Esophagus (tissue), 2 donors: ENCODE measurements around the gene QRICH1. TPM values are rescaled to one million over a fixed set of nuclear protein-coding genes. Genes with fewer than 3 reads are reported as not detected.

Experiments used
- H3K27ac ChIP-seq, 2 donors: one replicate each; pipeline ENCODE4 v1.5.1; 2013; ENCODE audit warnings: low read depth in 2 of 2, mild to moderate bottlenecking in 2 of 2, inconsistent platforms in 1 of 2, low read length in 1 of 2, moderate library complexity in 1 of 2
- H3K27me3 ChIP-seq, 2 donors: one replicate each; pipeline ENCODE4 v1.6.1; 2013; ENCODE audit warnings: low read length in 2 of 2, control low read depth in 1 of 2, mild to moderate bottlenecking in 1 of 2; ENCODE audit not compliant: insufficient read depth in 2 of 2, control insufficient read depth in 1 of 2
- H3K36me3 ChIP-seq, 2 donors: one replicate each; pipeline ENCODE4 v1.6.1; 2013; ENCODE audit warnings: low read length in 1 of 2; ENCODE audit not compliant: control insufficient read depth in 2 of 2, insufficient read depth in 2 of 2
- H3K4me1 ChIP-seq, 2 donors: one replicate each; pipeline ENCODE4 v1.6.1; 2013; ENCODE audit warnings: low read length in 1 of 2; ENCODE audit not compliant: control insufficient read depth in 2 of 2, insufficient read depth in 2 of 2
- H3K4me3 ChIP-seq, 2 donors: one replicate each; pipeline ENCODE4 v1.5.1; 2013; ENCODE audit warnings: low read length in 2 of 2, mild to moderate bottlenecking in 2 of 2, low read depth in 1 of 2, moderate library complexity in 1 of 2
- H3K9me3 ChIP-seq, 2 donors: one replicate each; pipeline ENCODE4 v1.6.1; 2013; ENCODE audit warnings: mild to moderate bottlenecking in 2 of 2, low read depth in 1 of 2, low read length in 1 of 2, moderate library complexity in 1 of 2; ENCODE audit not compliant: control insufficient read depth in 2 of 2, insufficient read depth in 1 of 2
- WGBS, 2 donors: extraction: QIAGEN DNeasy Blood & Tissue Kit; methylation state at CpG; one replicate each; pipeline ENCODE4 v1.1.7; 2013; 5-methylcytosine and 5-hydroxymethylcytosine counted together
- polyA plus RNA-seq, 2 donors: library from polyadenylated mRNA; stranded (reverse); fragments of 200-250 nt; gene quantifications; one replicate each; pipeline ENCODE4 v1.2.3, GENCODE V29; 2013
- donor health status: healthy with polysubstance abuse.
- donor health status: Bipolar disorder and iron deficiency.

QRICH1 gene
- polyA plus RNA-seq, 2 donors = 31.9 to 38.2 TPM

- peaks cover 11 to 52% of the 10 kb centered on the region in 2 donors for H3K36me3 ChIP-seq
- H3K27ac ChIP-seq = peak overlapping the region; percentile 93 to 97
- H3K27me3 ChIP-seq = no peaks in the 10 kb centered on the region
- H3K4me1 ChIP-seq = peaks cover 0 to 15% of the 10 kb centered on the region in 2 donors
- peak overlapping the region; percentile 76 to 86 for H3K4me3 ChIP-seq
- H3K9me3 ChIP-seq = no peaks in the 10 kb centered on the region
- 72 to 75% methylated on average over 4 of the region's 4 CpGs for WGBS, 2 donors
These were observed 65.6 kb downstream of the QRICH1 start for GRCh38 chr3:49028298-49028672.

GRCh38 chr3:49027634-49028033, 66.2 kb downstream of the QRICH1 start:
- no peak overlapping the region for H3K4me3 ChIP-seq
- no peaks in the 10 kb centered on the region for H3K9me3 ChIP-seq
- H3K4me1 ChIP-seq = peaks cover 3 to 19% of the 10 kb centered on the region in 2 donors
- no peaks in the 10 kb centered on the region for H3K27me3 ChIP-seq
- peaks cover 11 to 47% of the 10 kb centered on the region in 2 donors for H3K36me3 ChIP-seq
- peak overlapping the region in 1 of 2 donors; percentile 27 for H3K27ac ChIP-seq
- whole genome bisulfite sequencing, 2 donors = 94 to 95% methylated on average over 9 of the region's 9 CpGs

DNA sequence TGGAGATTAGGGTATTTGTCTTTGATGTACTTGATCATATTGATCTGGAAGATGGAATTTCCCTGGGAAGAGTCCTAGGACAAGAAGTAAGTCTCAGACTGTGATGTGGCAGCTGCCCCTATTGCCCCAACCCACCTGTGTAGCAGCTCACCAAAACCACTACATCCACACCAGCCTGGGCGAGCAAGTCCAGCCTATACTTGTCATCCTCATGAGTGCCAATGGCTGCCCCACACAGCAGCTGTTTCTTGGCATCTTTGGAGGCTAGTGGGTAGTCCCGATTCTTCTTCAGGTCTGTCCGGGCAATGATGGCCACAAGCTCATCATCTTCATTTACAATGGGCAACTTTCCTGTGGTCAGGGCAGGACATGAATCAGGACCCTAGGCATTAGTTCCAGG, 67.3 kb downstream of the QRICH1 start:
- Histone ChIP-seq H3K36me3 (peaks cover 2 to 36% of the 10 kb centered on the region in 2 donors), H3K27me3 (no peaks in the 10 kb centered on the region)
- 88 to 91% methylated on average over 3 of the region's 3 CpGs for WGBS, 2 donors

GRCh38 chr3:49025793-49026520, 67.9 kb downstream of the QRICH1 start:
- H3K36me3 ChIP-seq = peaks cover 2 to 36% of the 10 kb centered on the region in 2 donors
- no peak overlapping the region for H3K27ac ChIP-seq
- no peak overlapping the region for H3K4me3 ChIP-seq
- H3K9me3 ChIP-seq = no peaks in the 10 kb centered on the region
- peaks cover 3 to 20% of the 10 kb centered on the region in 2 donors for H3K4me1 ChIP-seq
- H3K27me3 ChIP-seq = no peaks in the 10 kb centered on the region
- 87 to 90% methylated on average over 8 of the region's 8 CpGs for WGBS, 2 donors

More for the DNA sequence above, 67.3 kb downstream of the QRICH1 start:
- no peaks in the 10 kb centered on the region for H3K9me3 ChIP-seq
- no peak overlapping the region for H3K27ac ChIP-seq
- H3K4me1 ChIP-seq = peaks cover 3 to 20% of the 10 kb centered on the region in 2 donors
- H3K4me3 ChIP-seq = no peak overlapping the region

- H3K9me3 ChIP-seq = no peaks in the 10 kb centered on the region
- no peak overlapping the region for H3K27ac ChIP-seq
- peaks cover 2 to 32% of the 10 kb centered on the region in 2 donors for H3K36me3 ChIP-seq
- H3K4me1 ChIP-seq = peaks cover 3 to 24% of the 10 kb centered on the region in 2 donors
- 62 to 75% methylated on average over 13 of the region's 13 CpGs for WGBS, 2 donors
- H3K27me3 ChIP-seq = no peaks in the 10 kb centered on the region
- no peak overlapping the region for H3K4me3 ChIP-seq
These were observed 68.7 kb downstream of the QRICH1 start for GRCh38 chr3:49025005-49025792.

GRCh38 chr3:49024449-49024848, 69.4 kb downstream of the QRICH1 start:
- Histone ChIP-seq H3K4me1 (peaks cover 3 to 25% of the 10 kb centered on the region in 2 donors), H3K9me3 (no peaks in the 10 kb centered on the region), H3K36me3 (peaks cover 2 to 32% of the 10 kb centered on the region in 2 donors), H3K4me3 (no peak overlapping the region), H3K27me3 (no peaks in the 10 kb centered on the region), H3K27ac (no peak overlapping the region)
- WGBS, 2 donors = 69 to 72% methylated on average over 5 of the region's 5 CpGs

DNA sequence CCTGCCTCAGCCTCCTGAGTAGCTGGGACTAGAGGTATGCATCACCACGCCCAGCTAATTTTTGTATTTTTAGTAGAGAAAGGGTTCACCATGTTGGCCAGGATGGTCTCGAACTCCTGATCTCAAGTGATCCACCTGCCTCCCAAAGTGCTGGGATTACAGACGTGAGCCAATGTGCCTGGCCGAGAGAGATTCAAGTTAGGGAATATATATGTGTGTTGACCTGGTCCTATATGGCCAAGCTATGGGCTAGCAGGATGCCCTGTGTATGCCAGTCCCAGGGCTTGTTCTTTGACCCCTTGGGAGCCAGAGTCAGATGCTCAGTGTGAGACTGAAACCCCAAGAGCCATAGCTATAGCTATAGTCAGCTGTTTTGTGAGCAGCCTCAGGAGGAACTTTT, 70.1 kb downstream of the QRICH1 start:
- Histone ChIP-seq H3K27me3 (no peaks in the 10 kb centered on the region), H3K36me3 (peaks cover 2 to 32% of the 10 kb centered on the region in 2 donors), H3K27ac (no peak overlapping the region), H3K4me3 (no peak overlapping the region), H3K9me3 (no peaks in the 10 kb centered on the region), H3K4me1 (peaks cover 3 to 25% of the 10 kb centered on the region in 2 donors)
- 82 to 85% methylated on average over 4 of the region's 4 CpGs for WGBS, 2 donors

DNA sequence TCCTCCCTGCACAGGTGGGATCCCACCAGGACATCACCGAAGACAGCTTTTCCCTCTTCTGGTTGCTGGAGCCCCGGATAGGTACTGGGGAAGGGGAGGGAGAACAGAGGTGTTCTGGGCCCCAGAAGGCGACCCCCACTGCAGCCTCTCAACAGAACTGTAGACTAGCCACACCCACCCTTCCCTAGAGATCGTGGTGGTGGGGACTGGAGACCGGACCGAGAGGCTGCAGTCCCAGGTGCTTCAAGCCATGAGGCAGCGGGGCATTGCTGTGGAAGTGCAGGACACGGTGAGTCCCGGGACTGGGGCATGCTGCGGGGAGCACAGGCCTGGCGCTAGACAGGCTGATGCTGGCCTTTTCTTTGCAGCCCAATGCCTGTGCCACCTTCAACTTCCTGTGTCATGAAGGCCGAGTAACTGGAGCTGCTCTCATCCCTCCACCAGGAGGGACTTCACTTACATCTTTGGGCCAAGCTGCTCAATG, 71.1 kb downstream of the QRICH1 start:
- peaks cover 3 to 19% of the 10 kb centered on the region in 2 donors for H3K4me1 ChIP-seq
- peaks cover 2 to 32% of the 10 kb centered on the region in 2 donors for H3K36me3 ChIP-seq

DNA sequence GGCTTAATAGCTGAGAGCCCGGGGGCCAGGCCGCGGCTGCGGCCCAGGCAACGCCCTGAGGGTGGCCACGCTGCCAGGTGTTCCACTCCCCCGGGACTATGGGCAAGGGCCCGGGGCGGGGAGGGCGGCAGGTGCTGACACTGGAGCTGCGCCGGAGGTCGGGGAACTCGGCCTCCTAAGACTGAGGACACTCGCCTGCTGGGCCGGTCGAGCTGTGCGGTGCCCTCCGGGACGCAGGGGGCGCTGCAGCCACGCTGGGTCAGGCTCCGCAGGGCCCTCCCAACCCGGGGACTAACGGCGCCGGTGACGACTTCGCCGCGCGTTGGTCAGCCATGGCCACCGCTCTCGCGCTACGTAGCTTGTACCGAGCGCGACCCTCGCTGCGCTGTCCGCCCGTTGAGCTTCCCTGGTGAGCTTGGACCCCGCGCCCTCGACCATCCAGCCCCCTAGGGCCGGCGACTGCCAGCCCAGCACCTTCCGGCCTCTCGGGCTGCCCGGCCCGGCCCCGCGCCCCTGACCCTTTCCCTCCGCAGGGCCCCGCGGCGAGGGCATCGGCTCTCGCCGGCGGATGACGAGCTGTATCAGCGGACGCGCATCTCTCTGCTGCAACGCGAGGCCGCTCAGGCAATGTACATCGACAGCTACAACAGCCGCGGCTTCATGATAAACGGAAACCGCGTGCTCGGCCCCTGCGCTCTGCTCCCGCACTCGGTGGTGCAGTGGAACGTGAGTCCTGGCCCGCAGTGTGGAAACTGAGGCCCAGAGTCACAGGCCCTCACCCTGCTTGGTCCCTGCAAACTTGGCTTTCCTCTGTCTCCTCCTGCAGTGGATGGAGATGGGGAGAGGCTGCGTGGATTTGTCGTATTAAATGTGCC, 71.8 kb downstream of the QRICH1 start, which contains the start of gene NDUFAF3:
Gene NDUFAF3, plus strand, starts transcription at position 309 of the 875 bp plus-strand sequence. Its CDS starts 24 bp downstream, at position 333.
- peaks cover 2 to 32% of the 10 kb centered on the region in 2 donors for H3K36me3 ChIP-seq
- 0 to 1% methylated on average over 81 to 83 of the region's 83 CpGs for WGBS, 2 donors
- H3K9me3 ChIP-seq = no peaks in the 10 kb centered on the region
- peak within 1 kb of the TSS; percentile 68 to 94 for H3K4me3 ChIP-seq
- H3K4me1 ChIP-seq = peaks cover 8 to 24% of the 10 kb centered on the region in 2 donors
- H3K27ac ChIP-seq = peak within 1 kb of the TSS; percentile 100
- no peaks in the 10 kb centered on the region for H3K27me3 ChIP-seq

More for the DNA sequence above, 71.1 kb downstream of the QRICH1 start:
- Histone ChIP-seq H3K27ac (peak overlapping the region; percentile 100), H3K9me3 (no peaks in the 10 kb centered on the region), H3K27me3 (no peaks in the 10 kb centered on the region), H3K4me3 (peak overlapping the region; percentile 68 to 94)
- 15 to 19% methylated on average over 11 to 12 of the region's 12 CpGs for WGBS, 2 donors
